HG03460 (cell line): Measurements from ENCODE around the gene FBXL13.
"Not testable (repeated sequence)": the region's sequence is repeated elsewhere in the genome, so short reads cannot be mapped to it uniquely, and the experiment has no call there.

Experiments
- ATAC-seq: cut with Tn5 transposase; IDR thresholded peaks from one replicate; pipeline ENCODE4 v1.9.1; 2021; ENCODE audit not compliant: unreplicated experiment

FBXL13 gene

DNA sequence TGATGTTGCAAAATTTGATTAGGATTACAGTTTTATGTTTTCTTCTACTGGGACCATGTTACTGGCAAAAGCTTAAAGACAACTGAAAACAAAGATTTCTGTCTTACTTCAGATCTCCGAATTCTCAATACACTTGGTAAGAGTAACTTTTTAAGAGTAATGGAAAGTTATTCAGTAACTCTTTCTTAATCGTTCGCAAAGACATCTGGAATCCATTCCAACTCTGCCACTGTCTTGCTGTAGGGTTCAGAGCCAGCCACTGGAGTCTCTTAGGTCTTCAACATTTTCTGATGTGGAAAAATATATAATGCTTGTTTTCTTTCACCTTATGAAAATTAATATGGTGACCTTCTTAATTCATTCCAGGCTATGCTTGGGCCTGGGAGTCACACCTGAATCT is 295.9 kb downstream of the FBXL13 start:
- ATAC-seq: not testable (repeated sequence)

DNA sequence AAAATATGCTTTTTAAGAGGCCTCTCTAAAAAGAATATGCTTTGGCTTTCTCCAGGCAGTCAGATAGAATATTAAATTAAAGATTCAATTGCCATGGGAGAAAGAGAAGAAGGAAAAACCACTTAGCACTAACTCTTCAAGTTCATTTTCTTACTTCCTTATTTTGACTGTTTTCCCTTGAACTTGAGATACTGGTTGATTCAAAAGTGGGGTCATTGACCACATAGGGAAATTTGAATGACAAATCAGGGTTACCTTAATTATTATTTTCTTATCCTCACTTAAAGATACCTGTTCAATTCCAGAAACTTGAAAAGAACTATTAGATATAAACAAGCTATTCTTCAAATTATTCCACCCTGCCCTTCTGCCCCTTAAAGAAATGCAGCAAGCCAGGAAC is 298.4 kb downstream of the FBXL13 start:
- ATAC-seq: not testable (repeated sequence)

DNA sequence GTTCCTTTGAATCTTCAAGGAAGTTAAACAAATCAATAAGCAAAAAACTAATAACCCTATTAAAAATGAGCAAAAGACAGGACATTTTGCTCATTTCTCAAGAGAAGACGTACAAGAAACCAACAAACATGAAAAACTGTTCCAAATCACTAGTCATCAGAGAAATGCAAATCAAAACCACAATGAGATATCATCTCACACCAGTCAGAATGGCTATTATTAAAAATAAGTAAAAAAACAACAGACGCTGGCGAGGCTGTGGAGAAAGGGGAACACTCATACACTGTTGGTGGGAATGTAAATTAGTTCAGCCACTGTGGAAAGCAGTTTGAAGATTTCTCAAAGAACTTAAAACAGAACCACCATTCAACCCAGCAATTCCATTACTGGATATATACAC is 304.1 kb downstream of the FBXL13 start:
- not testable (repeated sequence) for ATAC-seq

DNA sequence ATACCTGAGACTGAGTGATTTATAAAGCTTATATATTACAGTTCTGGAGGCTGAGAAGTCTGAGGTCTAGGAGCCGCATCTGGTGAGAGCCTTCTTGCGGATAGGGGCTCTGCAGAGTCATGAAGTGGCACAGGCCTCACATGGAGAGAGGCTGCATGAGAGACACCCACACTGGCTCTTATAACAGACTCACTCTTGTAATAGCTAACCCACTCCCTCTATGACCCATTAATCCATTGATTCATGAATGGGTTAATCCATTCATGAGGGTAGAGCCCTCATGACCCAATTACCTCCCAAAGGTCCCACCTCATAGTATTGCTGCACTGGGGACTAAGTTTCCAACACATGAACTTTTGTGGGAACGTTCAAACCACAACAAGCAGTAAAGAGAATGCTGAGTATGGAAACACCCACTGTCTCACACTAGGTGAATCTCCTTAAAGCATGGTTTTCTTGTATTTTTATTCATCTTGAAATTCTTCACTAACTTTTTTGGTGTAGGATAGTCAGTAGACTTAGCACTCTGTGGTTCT is 304.9 kb downstream of the FBXL13 start:
- ATAC-seq: not testable (repeated sequence)

DNA sequence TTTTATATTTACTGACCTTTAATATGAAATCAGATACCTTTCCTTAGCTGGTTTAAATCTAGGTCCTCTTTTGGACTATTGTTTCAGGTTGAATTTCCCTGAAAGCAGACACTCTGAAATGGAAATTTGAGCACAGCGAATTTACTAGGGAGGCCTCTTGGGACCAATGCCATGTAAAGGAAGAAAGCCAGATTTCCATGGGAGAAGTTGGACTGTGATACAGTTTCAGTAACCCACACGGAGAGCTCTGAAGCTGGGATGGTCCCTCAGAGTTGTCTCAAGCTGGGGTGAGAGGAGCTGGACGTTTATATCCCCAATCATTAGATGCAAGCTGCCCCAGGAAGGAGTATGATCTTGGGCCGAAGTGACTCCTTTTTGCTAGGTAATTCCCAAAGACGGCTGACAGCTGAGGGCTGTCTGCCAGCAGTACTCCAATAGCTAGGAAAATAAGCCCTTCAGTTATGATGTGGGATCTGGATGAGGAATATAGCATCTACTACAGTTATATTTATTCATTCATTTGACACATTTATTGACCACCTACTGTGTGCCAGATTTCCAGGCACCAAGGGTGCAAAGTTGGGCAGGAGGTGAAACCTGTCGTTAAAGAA is 311.2 kb downstream of the FBXL13 start:
- ATAC-seq: not testable (repeated sequence)
